CD4-positive, alpha-beta T cell treated with Interleukin-1 beta for 1 hour (primary cell): Measurements from ENCODE around the gene CYSTM1.

Experiments
- DNase-seq, 2 donors: peaks; one replicate each; pipeline ENCODE4 v3.0.0-alpha.2; 2020 to 2022

Gene CYSTM1

GRCh38 chr5:140261403-140262171 lies 86.6 kb downstream of the CYSTM1 start:
- DNase-seq, result peak; percentile 59 to 80

DNA sequence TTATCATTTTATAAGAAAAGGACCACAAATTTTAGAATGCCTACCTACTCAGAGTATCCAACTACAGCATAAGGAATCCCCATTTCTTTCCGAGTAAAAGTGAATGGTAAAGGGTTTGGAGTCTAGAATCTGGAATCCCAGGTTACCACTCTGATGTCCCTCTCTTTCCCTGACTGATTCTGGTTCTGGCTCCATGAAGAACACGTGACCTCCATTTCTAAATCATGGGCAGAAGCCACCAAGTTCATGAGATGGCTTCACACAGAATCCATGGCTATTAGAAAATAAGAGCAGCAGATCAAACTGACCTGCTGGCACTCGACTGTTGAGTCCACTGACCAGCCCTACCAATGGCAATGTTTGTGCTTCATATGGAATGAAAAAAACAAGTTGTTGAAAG lies 87.2 kb downstream of the CYSTM1 start:
- DNase-seq, result no peak

- DNase-seq, result no peak
These were observed 87.9 kb downstream of the CYSTM1 start for GRCh38 chr5:140262839-140263238.

GRCh38 chr5:140265845-140266244 lies 90.9 kb downstream of the CYSTM1 start:
- no peak for DNase-seq

GRCh38 chr5:140266471-140267200 lies 91.6 kb downstream of the CYSTM1 start:
- DNase-seq, result no peak

DNA sequence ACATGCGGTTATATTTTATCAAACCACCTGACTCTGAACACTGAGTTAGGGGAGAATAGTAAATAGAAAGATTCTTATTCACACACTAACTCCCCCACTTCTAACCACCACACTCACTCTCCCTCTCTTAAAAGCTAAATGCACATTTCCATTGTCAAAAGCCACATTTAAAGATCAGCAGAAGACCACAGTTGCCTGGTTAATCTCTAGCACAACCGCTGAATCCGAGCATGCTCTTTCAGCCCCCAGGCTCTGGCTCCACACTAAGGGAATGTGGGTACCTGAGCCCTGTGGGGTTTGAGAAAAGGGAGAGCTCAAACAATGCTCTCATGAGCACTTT lies 92.2 kb downstream of the CYSTM1 start:
- no peak for DNase-seq

DNA sequence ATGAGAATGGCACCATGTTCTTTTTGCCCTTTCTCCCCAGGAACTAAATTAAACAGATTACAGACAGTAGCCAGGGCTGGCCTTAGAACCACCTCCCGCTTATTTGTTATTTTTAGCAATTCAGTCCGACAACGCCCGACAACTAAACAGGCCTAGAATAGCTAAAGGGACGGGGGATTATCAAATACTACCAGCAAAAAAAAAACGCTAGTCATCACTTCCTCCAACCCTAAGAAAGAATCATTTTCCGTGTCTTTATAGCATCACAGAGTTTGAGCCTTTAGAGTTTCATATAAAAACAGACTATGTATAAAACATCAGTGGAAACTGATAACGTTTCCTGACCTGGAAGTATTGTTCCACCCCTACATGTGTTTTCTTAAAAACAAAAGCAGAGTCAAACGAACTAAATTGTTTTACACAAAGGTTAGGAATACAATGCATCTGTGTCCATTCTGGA lies 92.6 kb downstream of the CYSTM1 start:
- no peak for DNase-seq

DNA sequence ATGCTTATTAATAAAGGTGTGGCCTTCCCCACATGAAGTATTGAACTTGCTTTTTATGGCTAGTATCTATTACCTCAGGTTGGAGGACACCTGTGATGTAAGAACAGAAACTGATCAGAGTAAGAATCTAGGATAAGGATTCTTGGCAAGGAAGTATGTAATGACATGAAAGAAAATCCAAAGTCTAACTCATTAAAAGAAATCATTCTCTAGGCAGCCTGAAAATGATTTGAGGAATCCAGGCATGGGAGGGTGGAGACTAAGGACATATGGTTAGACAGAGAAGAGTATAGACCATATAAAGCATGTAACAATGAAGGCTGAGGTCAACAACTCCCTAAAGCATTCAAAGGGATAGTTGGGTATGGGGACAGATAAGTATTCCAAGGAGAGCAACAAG lies 95.0 kb downstream of the CYSTM1 start:
- no peak for DNase-seq

DNA sequence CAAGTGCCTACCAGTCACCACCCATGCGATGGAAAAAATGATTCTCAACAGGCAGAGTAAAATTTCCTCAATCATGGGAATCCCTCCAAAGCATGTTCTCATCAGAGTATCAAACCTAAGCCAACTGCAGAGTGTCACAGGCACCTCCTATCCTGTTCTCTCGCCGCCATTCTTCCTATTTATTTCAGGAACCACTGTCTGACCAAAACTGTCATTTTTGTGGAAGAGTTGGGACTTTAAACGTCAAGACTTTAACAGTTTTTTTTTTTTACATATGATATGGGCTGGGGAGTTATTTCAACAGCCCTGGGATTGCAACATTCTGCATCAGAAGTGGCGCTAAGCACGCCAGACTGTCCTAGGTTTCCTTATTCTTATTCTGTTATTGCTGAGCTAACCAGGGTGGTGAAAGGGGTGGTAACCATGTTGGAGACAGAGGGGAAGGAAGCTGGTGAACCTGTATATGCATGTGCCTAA lies 98.5 kb downstream of the CYSTM1 start:
- DNase-seq, result peak in 1 of 2 donors; percentile 40

DNA sequence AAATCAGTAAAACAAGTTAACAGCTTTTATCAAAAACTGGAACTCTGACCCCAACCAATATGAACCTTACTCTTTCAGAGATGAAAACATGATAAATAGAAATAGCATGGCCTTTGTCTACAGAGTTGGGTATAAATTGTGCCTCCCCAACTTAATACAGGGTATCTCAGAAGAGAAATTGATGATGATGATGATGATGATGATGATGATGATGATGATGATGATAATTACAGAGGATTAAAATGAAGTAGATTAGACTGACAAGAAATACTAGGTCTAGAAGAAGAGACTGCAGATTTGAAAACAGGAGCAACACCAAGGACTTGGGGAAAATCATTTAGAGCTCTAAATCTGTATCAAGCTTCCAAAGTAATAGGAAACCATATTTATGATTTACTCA lies 100.8 kb downstream of the CYSTM1 start:
- no peak for DNase-seq

DNA sequence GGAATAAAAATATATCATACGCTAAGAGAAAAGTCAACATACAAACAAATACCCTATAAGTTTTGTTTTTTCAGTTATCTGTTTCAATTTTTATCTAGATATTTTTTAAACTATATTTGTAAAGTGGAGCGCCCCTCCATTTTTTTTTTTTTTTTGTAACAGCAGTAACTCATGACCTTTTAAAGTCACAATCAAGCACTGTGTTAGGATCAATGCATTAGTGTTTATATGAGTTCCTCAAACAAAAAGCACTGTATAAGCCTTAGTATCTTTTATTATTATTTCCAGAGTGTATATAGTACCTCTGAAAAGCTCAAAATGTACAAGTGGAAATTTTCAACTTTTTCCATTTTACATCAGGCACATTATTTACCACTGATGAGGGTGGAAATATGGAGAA lies 107.3 kb downstream of the CYSTM1 start:
- no peak for DNase-seq

GRCh38 chr5:140284013-140284412 lies 109.0 kb downstream of the CYSTM1 start:
- no peak for DNase-seq

DNA sequence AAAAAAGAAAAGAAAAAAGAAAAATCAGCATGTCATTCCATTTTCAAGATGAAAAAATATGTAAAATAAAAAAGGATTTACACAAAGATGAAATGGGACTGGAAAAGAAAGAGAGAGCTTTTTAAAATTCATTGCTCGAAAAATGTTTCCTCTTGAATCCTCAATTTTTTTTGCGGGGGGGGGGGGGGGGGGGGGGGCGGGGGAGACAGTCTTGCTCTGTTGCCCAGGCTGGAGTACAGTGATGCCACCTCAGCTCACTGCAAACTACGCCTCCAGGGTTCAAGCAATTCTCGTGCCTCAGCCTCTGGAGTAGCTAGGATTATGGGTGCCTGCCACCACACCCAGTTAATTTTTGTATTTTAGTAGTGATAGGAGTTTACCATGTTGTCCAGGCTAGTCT lies 111.4 kb downstream of the CYSTM1 start:
- no peak for DNase-seq

DNA sequence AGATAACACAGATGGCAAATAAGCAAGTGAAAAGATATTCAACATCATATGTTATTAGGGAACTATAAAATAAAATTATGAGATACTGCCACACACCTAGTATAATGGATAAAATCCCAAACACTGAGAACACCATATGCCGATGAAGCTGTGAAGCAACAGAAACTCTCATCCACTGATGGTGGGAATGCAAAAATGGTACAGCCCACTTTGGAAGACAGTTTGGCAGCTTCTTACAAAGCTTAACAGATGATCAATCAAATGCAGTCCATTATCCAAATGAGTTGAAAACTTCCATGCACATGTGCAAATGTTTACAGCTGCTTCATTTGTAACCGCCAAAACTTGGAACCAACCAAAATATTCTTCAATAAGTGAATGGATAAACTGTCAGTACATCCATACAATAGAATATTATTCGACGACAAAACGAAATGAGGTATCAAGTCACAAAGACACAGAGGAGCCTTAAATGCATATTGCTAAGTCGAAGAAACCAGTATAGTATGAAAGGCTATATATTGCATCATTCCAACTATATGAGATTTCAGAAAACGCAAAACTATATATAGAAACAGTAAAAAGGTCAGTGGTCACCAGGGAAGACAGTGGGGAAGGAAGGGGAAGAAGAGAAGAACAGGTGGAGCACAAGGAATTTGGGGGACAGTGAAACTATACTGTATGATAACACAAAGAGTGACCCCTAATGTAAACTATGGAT lies 113.0 kb downstream of the CYSTM1 start:
- no peak for DNase-seq

DNA sequence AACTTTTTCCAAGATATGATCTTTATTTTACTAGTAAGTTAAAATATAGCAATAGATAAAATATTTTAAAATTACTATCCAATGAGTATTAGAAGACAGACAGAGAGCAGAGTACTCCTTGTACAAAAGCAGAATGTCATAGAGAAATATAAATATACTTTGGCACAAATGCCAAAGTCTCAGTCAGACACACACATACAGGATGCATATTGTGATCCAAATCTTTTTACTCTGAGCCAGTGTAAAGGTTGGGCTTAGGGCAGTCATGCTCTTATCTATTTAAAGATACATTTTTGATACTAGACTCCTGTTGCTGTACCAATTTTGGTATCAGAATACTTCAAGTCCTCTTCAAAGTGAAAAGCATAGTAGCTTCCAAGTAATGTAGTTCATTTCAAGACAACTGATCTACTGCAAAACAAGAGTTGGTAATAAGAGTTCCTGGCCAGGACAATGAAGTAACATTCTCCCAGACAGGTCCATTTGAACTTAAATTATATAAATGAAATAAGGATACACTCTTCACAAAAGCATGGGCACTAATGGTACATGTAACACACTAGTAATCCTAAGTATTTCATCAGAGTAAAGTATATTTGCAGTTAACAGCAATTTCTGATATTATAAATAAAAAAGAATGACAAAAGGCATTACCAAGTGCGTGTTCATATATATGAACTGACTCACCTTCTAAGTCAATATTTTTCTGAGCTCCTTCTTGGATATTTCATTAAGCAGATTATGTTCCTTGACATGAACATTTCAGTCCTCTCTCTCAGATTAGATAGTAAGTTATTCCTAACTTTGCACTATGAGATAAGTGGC lies 117.4 kb downstream of the CYSTM1 start:
- DNase-seq, result no peak
